HK-2 (cell line): ENCODE results near the gene PHLDB3.

Source experiments
- DNase-seq: peaks from one replicate; pipeline ENCODE4 v3.0.0-alpha.2; 2018; ENCODE audit not compliant: unreplicated experiment

Gene PHLDB3

DNA sequence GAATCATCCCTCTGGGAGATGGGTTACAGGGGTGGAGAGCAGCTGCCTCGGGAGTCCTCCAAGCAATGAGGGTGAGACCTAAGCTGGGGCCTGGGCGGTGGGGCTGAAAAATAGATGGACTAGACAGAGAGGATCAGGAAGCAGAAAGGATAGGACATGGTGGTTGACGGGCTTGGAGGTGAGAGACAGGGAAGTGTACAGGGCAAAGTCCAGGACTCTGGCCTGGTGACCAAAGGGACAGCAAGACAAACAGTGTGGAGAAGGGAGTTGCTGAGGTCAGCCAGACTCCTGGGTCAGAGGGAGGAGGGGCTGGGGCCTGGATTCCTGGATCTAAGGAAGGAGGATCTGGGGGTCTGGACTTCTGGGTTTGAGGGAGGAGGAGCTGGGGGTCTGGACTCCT lies 5.5 kb downstream of the PHLDB3 start:
- DNase-seq = no peak

DNA sequence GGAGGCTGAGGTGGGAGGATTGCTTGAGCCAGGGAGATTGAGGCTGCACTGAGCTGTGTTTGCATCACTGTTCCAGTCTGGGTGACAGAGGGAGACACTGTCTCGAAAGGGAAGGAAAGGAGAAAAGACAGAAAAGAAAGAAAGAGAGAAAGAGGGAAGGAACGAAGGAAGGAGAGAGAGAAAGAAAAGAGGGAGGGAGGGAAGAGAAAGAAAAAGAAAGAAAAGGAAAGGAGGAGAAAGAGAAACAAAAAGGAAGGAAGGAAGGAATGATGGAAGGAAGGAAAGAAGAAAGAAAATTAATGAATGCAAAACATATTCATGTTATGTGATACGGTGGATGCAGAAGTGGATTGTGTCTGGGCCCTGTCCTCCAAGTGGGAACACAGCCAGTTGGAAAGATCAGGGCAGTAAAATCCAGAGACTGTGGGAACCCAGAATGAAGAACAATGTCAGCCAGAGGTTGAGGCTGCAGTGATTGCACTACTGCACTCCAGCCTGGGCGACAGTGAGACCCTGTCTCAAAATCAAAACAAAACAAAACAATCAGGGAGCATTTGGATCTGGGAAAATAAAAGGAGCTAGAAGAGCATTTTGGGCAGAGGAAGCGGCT lies 6.2 kb downstream of the PHLDB3 start:
- no peak for DNase-seq

DNA sequence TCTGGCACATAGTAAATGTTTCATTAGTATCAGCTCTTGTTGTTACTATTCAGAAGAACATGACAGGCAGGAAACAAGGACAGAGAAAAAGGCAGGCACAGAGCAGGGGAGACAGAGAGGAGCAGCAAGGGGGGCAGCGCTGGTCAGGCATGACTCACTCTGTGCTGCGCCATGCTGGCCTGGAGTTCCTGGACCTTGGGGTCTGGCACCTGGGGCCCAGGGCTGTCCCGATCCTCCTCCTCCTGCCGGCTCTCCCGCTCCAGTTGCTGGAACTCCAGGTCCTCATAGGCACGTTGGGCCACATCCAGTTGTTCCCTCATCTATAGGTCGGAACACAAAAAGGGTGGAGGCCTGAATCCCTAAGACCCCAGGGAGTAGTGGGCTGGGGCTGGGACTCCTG lies 7.6 kb downstream of the PHLDB3 start:
- no peak for DNase-seq

DNA sequence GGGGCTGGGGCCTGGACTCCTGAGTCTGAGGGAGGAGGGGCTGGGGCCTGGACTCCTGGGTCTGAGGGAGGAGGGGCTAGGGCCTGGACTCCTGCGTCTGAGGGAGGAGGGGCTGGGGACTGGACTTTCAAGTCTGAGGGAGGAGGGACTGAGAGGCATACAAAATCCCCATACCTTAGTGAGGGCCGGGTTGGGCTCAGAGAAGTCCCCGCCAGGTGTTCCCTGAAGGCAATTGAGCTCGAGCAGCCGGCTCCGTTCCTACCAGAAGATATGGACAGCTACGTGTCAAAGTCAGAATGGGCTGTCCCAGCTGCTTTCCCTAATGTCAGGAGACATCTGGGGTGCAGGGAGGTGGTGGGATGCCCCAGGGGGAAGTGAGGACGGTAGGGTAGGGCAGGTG lies 9.5 kb downstream of the PHLDB3 start:
- DNase-seq = no peak

DNA sequence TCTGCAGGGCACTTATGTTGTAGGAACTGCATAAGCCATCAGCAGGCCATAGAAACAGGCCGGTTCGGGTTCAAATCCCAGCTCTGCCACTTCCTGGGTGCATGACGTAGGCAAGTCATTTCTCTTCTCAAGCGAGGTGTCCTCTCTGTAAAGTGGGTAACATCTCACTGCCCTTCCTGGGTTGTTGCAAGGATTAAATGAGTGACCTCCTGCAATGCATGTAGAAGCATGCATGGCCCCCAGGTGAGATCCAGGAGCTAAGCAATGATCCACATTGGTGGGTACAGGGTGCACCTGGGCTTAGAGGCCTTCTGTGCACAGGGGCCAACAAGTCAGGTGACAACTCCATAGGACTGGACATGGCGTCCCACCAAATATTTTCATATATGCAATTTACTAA lies 13.8 kb downstream of the PHLDB3 start:
- no peak for DNase-seq

DNA sequence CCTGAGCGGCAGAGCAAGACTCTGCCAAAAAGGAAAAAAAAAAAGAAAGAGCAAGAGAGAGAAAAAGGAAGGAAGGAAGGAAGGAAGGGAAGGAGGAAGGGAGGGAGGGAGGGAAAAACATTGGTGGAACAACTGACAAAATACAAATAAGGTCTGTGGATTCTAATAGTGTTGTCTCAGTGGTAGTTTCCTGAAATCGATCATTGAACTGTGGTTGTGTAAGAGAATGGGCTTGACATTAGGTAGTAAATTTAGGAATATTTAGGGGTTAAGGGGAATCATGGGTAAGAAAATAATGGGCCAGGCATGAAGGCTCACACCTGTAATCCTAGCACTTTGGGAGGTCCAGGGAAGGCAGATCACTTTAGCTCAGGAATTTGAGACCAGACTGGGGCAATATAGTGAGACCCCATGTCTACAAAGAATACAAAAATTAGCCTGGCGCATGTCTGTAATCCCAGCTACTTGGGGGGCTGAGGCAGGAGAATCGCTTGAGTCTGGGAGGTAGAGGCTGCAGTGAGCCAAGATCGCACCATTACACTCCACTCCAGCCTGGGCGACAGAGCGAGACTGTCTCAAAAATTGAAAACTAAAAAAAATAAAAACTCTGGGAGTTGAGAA lies 14.5 kb downstream of the PHLDB3 start:
- no peak for DNase-seq

DNA sequence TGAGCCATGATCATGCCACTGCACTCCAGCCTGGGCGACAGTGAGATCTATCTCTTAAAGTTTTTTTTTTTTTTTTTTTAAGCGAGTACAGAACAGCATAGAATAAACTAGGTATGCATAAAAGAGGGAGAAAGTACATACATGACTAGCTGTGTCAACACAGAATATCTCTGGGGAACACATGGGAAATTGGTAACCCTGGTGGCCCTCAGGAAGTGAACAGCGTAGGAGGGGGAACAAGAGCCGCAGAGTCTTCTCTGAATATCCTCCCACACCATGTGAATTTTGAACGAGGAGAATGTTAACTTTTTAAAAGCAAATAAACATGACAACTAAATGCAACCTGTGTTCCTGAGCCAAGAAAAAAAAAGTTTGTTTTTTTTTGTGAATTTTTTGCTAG lies 15.2 kb downstream of the PHLDB3 start:
- no peak for DNase-seq

DNA sequence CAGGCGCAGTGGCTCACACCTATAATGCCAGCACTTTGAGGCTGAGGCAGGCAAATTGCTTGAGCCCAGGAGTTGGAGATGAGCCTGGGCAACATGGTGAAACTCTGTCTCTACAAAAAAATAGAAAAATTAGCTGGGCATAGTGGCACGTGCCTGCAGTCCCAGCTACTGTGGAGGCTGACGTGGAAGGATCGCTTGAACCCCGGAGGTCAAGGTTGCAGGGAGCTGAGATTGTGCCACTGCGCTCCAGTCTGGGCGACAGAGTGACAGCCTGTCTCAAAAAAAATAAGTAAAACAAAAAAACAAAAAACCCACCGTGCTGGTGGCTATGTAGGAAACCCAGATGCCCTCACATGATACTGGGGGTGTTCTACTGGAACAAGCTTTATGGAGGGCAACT lies 16.4 kb downstream of the PHLDB3 start:
- DNase-seq = no peak

DNA sequence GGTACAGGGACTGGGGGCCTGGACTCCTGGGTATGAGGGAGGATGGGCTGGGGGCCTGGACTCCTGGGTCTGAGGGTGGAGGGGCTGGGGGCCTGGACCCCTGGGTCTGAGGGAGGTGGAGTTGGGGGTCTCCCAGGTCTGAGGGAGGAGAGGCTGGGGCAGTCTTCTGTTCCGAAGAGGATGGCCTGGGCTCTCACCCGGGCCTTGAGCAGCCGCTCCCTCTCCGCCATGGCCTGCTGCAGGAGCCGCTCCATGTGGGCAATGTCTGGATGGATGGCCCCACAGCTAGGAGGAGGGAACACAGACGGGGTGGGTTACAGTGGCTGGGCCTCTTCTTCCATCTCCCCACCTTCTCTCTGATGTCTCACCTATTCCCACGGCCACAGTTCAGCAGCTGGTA lies 18.1 kb downstream of the PHLDB3 start:
- DNase-seq = no peak

DNA sequence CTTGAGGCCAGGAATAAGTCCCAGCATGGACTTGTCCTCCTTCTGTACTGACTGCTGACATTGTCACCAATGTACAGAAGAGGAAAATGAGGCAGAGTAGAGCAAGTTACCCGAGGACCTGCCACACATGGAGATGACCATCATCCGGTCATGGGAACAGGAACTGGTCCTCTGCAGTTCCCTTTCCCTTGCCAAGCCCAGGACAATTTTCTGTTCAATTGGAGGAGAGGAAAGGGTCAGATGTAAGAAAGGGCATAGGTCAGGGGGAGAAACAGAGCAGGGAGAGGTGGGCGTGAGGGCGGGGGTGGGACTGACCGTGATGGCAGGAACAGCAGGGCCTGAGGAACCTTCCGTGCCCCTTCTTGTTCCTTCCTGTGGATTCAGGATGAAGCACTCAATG lies 18.6 kb downstream of the PHLDB3 start:
- DNase-seq = no peak

DNA sequence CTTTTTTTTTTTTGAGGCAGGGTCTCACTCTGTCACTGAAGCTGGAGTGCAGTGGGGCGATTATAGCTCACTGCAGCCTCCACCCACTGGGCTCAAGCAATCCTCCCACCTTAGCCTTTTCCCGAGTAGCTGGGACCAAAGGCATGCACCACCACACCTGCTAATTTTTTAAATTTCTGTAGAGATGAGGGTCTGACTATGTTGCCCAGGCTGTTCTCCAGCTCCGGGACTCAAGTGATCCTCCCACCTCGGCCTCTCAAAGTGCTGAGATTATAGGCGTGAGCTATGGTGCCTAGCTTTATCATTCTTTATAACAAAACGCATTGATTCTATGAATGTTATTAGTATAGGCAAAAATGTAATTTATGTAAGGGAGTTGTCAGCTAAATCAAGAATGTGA lies 21.3 kb downstream of the PHLDB3 start:
- DNase-seq = no peak

DNA sequence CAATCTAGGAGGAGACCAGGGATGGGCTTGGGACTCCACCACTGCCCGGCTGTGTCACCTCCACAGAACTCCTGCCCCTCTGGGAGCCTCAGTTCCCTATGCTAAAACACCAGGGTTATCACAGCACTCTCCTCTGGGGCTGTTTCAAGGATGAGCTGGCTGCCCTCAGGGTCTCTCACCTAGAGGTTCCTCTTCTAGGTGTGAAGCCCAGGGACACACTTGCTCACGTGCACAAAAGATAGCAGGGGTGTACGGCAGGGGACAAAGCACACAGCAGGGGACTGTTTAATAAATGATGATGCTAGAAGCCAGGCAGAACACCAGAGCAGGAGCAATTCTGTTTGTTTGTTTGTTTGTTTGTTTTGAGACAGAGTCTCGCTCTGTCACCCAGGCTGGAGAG lies 22.4 kb downstream of the PHLDB3 start:
- DNase-seq = no peak

DNA sequence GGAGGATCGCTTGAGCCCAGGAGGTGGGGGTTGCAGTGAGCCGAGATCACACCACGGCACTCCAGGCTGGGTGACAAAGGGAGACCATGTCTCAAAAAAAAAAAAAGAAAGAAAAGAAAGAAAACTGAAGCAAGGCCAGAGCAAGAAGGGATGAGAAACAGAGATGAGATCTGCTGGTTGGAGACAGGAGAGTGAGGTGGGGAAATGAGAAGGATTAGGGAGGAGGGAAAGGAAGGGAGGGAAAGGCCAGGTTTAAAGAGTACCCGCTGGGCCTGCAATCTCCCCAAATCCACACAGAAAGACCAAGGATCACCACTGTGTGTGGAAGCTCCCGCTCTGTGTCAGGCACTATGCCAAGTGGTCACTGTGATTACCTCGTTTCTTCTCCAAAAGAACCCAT lies 22.8 kb downstream of the PHLDB3 start:
- no peak for DNase-seq

DNA sequence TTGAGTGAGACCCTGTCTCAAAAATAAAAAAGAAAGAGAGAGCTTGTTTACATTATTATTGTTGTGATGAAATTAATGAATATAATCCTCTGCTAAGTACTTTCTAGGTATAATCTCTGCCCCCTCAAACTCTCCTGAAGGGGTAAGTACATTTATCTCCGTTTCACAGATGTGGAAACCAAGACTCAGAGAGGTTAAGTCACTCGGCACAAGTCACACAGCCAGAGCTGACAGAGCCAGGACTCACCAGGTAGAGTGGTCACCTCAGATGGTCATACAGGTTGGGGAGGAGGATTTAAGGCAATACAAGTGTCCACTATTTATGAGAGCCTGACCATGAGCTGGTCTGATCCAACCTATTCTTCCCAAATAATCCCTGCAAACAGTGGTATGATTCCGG lies 24.0 kb downstream of the PHLDB3 start:
- DNase-seq = no peak

DNA sequence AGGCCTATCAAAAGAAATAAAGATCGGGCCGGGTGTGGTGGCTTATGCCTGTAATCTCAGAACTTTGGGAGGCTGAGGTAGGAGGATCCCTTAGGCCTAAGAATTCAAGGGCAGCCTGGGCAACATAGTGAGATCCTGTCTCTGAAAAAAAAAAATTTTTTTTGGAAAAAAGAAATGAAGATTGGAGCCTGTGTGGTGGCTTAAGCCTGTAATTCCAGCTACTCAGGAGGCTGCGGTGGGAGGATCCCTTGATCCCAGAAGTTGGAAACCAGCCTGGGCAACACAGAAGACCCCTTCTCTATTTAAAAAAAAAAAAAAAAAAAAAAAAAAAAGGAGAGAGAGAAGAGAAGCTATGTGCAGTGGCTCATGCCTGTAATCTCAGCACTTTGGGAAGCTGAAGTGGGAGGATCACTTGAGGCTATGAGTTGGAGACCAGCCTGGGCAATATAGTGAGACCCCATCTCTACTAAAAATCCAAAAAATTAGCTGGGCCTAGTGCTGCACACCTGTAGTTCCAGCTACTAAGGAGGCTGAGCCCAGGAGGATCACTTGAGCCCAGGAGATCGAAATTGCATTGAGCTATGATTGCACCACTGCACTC lies 24.5 kb downstream of the PHLDB3 start:
- DNase-seq = no peak

DNA sequence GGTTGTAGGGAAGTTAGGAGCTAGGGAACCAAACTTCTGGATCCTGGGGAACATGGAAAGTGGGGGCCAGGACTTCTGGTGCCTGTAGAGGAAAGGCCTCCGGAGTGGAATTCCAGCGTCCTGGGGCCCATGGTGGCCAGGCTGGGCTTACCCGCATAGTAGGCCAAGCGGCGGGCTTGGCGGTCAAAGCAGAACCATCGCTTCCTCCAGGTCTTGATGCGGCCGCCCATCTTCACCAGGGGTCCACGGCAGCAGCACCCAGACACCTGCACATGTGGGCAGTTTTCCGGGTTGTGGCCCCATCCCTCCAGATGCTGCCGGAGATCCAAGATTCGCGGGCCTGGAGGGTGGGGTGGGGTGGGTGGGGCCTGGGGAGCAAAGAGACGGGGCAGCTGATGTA lies 25.3 kb downstream of the PHLDB3 start:
- DNase-seq = no peak

DNA sequence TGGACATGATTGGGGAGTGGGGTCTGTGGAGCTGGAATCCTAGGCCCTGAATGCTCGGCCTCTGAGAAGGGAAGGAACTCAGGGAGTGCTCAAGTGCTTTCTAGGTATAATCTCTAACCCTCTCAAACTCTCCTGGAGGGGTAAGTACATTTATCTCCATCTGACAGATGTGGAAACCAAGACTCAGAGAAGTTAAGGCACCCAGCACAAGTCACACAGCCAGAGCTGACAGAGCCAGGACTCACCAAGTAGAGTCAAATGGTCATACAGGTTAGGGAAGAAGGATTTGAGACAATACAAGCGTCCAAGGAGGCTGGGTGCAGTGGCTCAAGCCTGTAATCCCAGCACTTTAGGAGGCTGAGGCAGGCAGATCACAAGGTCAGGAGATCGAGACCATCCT lies 26.2 kb downstream of the PHLDB3 start:
- no peak for DNase-seq

DNA sequence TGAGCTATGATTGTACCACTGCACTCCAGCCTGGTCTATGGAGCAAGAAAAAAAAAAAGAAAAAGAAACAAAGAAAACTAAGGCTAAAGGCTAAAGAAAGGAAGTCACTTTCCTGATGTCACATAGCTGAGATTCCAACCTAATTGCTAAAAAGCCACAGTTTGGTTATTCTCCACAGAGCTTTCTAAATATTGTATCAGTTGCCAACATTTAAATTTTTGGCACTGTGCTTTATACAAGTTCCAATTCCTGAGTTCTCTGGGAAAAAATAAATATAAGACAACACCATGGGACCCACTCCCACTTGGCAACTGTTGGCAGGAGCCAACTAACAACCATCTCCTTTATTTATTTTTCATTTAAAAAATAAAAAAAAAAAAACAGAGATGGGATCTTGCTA lies 27.9 kb downstream of the PHLDB3 start:
- no peak for DNase-seq

DNA sequence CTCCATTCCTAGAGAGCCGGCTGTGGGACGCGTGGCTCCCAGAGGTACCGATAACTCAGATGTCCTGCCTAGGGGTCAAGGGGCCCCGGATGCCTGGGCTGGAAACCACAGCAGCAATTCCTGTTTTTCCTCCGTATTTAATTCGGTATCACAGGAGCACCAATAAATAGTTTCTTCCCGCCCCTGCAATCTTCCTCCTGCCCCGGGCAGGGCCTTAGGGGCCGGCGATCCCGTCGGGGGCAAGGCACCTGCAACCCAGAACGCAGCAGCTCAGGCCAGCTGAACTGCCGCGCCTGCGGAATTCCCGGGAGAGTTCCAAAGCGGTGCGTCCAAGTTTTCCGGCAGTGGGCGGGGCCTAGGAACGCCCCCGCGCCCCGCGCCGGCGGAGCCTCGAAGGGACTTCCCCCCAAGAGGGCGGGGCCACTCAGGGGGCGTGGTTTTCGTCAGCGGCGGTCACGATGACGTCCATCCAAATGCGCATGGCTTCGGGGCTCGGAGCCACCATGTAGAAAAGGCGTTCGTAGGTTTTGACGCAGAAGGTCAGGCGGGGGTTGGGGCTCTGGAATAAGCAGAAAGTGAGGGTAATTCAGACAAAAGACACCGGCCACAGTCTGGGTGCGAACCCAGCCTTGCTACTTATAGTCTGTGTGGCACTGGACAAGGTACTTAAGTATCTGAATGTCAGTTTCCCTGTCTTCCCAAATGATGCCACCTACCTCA lies 29.4 kb downstream of the PHLDB3 start:
- DNase-seq = peak; percentile 94

DNA sequence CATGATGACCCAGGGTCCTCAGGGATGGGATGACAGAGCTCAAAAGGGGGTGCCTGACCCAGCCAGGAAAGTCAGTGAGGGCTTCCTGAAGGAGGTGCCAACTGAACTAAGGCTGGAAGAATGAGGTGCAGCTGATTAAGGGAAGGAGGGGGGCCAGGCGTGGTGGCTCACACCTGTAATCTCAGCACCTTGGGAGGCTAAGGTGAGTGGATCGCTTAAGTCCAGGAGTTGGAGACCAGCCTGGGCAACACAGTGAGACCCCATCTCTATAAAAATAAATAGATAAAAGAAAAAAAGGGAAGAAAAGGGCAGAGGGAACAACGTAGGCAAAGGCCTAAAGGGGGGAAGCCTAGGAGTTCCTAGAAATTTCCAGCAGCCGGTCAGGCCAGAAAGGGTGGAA lies 30.1 kb downstream of the PHLDB3 start:
- no peak for DNase-seq

DNA sequence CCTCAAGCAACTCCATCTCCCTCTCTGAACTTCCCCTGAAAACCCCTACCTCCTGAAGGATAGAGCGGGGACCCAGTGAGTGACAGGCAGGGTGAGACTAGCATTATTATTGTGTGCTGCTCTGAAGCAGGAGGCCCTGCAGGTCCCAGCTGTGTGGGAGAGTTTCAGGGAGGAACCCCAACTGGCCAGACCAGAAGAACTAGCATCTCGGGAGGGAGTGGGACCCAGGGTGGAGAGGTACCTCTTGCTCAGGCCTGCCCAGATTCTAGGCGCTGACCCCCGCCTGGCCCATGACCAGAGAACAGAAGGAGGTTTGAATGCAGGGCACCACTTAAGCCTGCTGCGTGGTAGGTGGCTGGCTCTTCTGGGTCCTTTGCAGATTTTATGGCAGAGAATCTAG lies 33.5 kb downstream of the PHLDB3 start:
- no peak for DNase-seq

DNA sequence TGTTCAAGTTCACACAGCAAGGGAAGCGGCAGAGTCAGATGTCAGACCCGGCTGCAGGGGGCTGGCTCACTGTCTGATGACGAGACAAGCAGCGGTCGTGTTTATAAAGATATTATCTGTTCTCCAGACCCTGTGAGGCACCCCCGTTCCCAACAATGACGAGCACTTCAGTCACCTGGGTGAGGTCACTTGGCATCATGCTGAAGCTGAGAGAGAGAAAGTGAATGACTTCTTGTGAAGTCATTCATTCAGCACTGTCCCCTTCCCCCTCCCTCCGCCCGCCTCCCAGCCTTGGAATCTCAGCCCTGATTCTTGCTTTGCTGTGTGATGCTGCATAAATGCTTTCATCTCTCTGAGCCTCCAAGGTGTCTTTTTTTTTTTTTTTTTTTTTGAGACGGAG lies 34.3 kb downstream of the PHLDB3 start:
- DNase-seq = no peak

DNA sequence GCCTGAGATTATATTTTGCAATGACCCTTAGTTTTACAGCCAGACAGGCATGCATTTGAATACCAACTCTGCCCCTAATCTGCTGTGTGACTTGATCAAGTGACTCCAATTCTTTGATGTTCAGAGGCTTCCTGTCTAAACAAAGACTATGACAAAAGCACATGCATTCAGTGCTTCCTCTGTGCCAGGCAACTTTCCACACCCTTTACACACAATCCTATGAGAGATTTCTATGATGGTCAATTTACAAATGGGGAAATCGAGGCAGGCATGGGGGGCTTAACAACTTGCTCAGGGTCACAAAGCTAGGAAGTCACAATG lies 35.4 kb downstream of the PHLDB3 start:
- no peak for DNase-seq
